HG03025 (cell line): ENCODE results near the gene ASXL1.
A peak's percentile ranks its signal among the peaks of the same experiment; 100 is the strongest.
"Not testable (repeated sequence)": the region's sequence is repeated elsewhere in the genome, so short reads cannot be mapped to it uniquely, and the experiment has no call there.

ENCODE experiments used
- ATAC-seq: cut with Tn5 transposase; IDR thresholded peaks from one replicate; pipeline ENCODE4 v1.9.1; 2021; ENCODE audit warnings: mild to moderate bottlenecking, moderate library complexity; ENCODE audit not compliant: unreplicated experiment, low FRiP score

The ASXL1 gene

GRCh38 chr20:32357869-32358631 is at the start of gene ASXL1:
ASXL1 (plus strand) TSS chr20:32358331; CDS start chr20:32358776, 445 bp downstream.
- peak; percentile 68 for ATAC-seq

GRCh38 chr20:32312718-32313424 is 45.3 kb upstream of the ASXL1 start:
- no peak for ATAC-seq

- ATAC-seq: no peak
These were observed 43.4 kb upstream of the ASXL1 start for GRCh38 chr20:32314768-32315167.

DNA sequence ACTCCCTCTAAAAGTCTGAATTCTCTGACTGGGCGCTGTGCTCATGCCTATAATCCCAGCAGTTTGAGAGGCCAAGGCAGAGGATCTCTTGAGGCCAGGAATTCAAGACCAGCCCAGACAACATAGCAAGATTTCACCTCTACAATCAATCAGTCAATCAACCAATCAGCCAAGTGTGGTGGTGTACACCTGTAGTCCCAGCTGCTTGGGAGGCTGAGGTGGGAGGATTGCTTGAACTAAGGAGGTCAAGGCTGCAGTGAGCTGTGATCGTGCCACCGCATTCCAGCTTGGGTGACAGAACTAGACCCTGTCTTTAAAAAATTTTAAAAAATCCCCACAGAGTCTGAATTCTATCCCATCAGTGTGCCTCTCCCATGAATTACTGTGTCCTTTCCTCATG is 42.7 kb upstream of the ASXL1 start:
- no peak for ATAC-seq

- no peak for ATAC-seq
These were observed 42.2 kb upstream of the ASXL1 start for GRCh38 chr20:32315891-32316290.

GRCh38 chr20:32316667-32317066 is 41.5 kb upstream of the ASXL1 start:
- no peak for ATAC-seq

DNA sequence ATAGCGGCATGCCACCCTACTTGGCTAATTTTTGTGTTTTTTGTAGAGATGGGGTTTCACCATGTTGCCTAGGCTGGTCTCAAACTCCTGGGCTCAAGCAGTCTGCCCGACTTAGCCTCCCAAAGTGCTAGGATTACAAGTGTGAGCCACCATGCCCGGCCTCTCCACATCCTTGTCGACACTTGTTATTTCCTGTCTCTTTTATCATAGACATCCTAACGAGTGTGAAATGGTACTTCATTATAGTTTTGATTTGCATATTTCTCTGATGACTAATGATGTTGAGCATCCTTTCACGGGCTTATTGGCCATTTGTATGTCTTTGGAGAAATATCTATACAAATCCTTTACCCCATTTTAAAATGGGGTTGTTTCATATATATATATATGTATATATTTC is 39.0 kb upstream of the ASXL1 start:
- no peak for ATAC-seq

- no peak for ATAC-seq
These were observed 37.8 kb upstream of the ASXL1 start for GRCh38 chr20:32320305-32320704.

DNA sequence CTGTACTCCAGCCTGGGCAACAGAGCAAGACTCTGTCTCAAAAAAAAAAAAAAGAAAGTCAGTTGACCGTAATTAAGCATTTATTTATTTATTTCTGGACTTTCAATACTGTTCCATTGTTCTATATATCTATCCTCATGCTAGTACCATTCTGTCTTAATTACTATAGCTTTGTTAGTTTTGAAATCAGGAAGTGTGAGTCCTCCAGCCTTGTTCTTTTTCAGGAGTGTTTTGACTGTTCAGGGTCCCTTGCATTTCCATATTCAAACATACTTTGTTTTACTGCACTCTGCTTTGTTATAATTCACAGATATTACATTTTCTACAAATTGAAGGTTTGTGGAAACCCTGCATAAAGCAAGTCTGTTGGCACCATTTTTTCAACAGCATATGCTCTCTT is 36.7 kb upstream of the ASXL1 start:
- ATAC-seq: no peak

DNA sequence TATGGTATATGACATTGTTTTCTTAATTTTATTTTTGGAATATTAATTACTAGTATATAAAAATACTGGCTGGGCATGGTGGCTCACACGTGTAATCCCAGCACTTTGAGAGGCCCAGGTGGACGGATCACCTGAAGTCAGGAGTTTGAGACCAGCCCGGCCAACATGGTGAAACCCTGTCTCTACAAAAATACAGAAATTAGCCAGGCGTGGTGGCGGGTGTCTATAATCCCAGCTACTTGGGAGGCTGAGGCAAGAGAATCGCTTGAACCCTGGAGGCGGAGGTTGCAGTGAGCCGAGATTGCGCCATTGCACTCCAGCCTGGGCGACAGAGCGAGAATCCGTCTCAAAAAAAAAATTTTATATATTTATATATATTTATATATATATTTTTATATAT is 35.9 kb upstream of the ASXL1 start:
- not testable (repeated sequence) for ATAC-seq

DNA sequence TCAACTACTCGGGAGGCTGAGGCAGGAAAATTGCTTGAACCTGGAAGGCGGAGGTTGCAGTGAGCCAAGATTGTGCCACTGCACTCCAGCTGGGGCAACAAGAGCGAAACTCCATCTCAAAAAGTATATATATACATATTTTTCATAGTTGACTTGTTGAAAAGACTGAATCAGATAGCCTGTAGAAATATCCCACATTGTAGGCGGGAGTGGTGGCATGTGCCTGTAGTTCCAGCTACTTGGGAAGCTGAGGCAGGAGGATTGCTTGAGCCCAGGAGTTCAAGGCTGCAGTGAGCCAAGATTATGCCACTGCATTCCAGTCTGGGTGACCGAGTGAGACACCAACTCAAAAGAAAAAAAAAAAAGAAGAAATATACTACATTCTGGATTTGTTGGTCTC is 34.4 kb upstream of the ASXL1 start:
- not testable (repeated sequence) for ATAC-seq

DNA sequence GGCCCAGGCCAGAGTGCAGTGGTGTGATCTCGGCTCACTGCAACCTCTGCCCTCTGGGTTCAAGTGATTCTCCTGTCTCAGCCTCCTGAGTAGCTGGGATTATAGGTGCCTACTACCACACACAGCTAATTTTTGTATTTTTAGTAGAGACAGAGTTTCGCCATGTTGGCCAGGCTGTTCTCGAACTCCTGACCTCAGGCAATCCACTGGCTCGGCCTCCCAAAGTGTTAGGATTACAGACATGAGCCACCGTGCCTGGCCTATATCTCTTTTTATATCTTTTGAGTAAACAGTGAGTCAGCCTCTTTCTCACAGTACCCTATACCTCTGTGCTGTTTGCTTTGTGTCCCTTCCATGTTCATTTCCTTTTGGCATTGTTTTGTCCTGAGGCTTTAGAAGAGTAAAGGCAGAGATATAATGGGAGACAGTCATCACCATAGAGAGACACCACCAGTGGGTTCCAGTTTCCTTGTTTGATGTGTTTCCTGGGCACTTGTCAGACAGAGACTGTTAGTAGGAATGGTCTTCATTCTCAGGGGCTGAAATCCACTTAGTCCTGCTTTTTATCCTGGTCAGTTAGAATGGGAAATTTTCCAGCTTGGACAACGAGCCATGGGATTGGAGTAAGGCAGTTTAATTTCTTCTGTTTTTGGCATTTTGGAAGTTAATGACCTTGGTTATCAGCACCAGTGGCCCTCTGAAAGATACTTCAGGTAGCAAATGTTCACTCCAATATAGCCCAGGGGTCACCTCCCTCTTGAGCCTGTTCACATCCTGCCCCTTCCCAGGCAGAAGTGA is 32.2 kb upstream of the ASXL1 start:
- no peak for ATAC-seq

GRCh38 chr20:32326504-32326845 is 31.7 kb upstream of the ASXL1 start:
- no peak for ATAC-seq

DNA sequence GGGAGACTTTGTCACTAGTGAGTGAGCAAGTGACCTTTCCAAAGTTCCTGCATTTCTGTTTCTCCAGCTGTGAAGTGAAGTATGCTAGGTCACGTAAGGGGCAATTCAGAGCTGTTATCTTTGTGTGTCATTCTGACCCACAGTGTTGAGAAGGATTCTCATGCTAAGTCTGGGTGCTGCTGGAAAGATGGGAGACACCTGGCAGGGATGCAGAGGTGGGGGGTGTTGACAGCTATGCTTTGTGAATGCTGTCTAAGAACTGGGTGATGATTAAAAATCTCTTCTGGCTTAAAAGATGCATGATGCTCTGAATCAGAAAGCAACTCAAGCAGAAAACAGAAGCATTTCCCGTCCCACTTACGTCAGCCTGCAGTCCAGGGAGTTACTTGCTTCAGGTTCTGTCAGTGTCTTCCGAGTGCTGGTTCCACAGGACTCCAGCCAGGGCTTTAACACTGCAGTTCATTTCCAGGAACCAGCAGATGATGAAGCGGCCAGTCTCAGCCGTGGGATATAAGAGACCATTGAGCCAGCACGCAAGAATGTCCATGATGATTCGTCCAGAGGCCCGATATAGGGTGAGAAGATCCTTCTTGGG is 30.9 kb upstream of the ASXL1 start:
- ATAC-seq: no peak

GRCh38 chr20:32329817-32330554 is 28.1 kb upstream of the ASXL1 start:
- ATAC-seq: no peak

DNA sequence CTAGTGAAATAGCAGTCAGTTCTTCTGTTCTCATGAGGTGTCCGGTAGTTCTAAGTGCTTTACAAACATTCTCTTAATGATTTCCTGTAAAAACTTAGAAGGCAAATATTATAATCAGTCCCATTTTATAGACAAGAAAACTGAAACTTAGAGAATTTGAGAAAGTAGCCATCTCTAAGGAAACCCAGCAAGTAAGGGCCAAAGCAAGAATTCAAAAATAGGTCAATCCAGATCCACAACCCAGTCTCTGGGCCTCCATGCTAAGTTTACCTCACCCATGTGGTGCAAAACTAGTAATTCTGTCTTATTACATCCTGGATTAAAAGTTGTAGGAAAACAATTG is 27.6 kb upstream of the ASXL1 start:
- no peak for ATAC-seq

GRCh38 chr20:32332614-32333013 is 25.5 kb upstream of the ASXL1 start:
- ATAC-seq: no peak

DNA sequence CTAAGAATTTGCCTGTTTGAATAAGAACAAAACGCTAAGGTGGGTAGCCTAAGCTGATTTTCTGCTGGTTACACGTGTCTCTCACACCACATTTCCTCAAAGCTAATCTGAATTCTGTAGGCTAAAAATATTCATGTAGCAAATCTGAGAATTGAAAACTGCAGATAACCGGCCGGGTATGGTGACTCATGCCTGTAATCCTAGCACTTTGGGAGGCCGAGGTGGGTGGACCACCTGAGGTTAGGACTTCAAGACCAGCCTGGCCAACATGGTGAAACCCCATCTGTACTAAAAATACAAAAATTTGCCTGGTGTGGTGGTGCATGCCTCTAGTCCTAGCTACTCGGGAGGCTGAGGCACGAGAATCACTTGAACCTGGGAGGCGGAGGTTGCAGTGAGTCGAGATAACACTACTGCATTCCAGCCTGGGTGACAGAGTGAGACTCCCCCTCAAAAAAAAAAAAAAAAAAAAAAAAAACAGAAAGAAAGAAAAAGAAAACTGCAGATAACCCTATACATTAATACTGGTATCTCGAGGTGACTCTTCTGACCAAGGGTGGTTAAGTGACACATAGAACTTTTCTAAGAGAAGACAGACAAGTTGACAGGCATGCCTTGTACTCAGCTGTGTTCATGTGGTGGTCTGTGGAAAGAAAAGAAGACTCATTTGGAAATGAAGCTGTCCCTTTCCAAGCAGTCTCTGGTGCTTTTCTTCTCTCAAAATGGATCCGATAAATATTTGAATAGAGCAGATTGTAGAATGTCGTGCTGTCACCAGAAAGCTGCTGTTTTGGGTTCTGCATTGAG is 24.7 kb upstream of the ASXL1 start:
- no peak for ATAC-seq

GRCh38 chr20:32333988-32334885 is 23.9 kb upstream of the ASXL1 start:
- no peak for ATAC-seq
